Esophagus (tissue), 2 donors: ENCODE measurements around the gene BPIFA1. TPM values are rescaled to one million over a fixed set of nuclear protein-coding genes. Genes with fewer than 3 reads are reported as not detected.

Source experiments
- H3K27ac ChIP-seq, 2 donors: one replicate each; pipeline ENCODE4 v1.5.1; 2013; ENCODE audit warnings: low read depth in 2 of 2, mild to moderate bottlenecking in 2 of 2, inconsistent platforms in 1 of 2, low read length in 1 of 2, moderate library complexity in 1 of 2
- H3K27me3 ChIP-seq, 2 donors: one replicate each; pipeline ENCODE4 v1.6.1; 2013; ENCODE audit warnings: low read length in 2 of 2, control low read depth in 1 of 2, mild to moderate bottlenecking in 1 of 2; ENCODE audit not compliant: insufficient read depth in 2 of 2, control insufficient read depth in 1 of 2
- H3K36me3 ChIP-seq, 2 donors: one replicate each; pipeline ENCODE4 v1.6.1; 2013; ENCODE audit warnings: low read length in 1 of 2; ENCODE audit not compliant: control insufficient read depth in 2 of 2, insufficient read depth in 2 of 2
- H3K4me1 ChIP-seq, 2 donors: one replicate each; pipeline ENCODE4 v1.6.1; 2013; ENCODE audit warnings: low read length in 1 of 2; ENCODE audit not compliant: control insufficient read depth in 2 of 2, insufficient read depth in 2 of 2
- H3K4me3 ChIP-seq, 2 donors: one replicate each; pipeline ENCODE4 v1.5.1; 2013; ENCODE audit warnings: low read length in 2 of 2, mild to moderate bottlenecking in 2 of 2, low read depth in 1 of 2, moderate library complexity in 1 of 2
- H3K9me3 ChIP-seq, 2 donors: one replicate each; pipeline ENCODE4 v1.6.1; 2013; ENCODE audit warnings: mild to moderate bottlenecking in 2 of 2, low read depth in 1 of 2, low read length in 1 of 2, moderate library complexity in 1 of 2; ENCODE audit not compliant: control insufficient read depth in 2 of 2, insufficient read depth in 1 of 2
- WGBS, 2 donors: extraction: QIAGEN DNeasy Blood & Tissue Kit; methylation state at CpG; one replicate each; pipeline ENCODE4 v1.1.7; 2013; 5-methylcytosine and 5-hydroxymethylcytosine counted together
- polyA plus RNA-seq, 2 donors: library from polyadenylated mRNA; stranded (reverse); fragments of 200-250 nt; gene quantifications; one replicate each; pipeline ENCODE4 v1.2.3, GENCODE V29; 2013
- donor health status: healthy with polysubstance abuse.
- donor health status: Bipolar disorder and iron deficiency.

The BPIFA1 gene
- polyA plus RNA-seq, 2 donors, result not detected

DNA sequence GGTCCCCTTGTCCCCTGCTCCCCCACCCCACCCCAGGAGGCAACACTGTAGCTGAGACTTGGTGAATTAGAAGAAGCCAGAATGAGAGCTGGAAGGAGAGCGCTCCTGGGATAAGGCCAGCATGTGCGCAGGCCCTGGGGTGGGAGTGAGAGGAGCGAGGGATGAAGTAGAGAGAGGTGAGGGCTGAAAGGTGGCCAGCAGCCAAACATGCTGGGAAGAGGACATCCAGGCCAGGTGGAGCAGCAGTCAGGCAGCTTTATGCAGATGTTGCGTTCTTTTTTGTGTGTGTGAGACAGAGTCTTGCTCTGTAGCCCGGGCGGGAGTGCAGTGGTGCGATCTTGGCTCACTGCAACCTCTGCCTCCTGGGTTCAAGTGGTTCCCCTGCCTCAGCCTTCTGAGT lies 45.0 kb downstream of the BPIFA1 start:
- no peaks in the 10 kb centered on the region for H3K36me3 ChIP-seq
- no peaks in the 10 kb centered on the region for H3K4me1 ChIP-seq
- H3K4me3 ChIP-seq, result no peak overlapping the region
- no peak overlapping the region for H3K27ac ChIP-seq
- 94 to 97% methylated on average over 7 of the region's 7 CpGs for WGBS, 2 donors
- H3K27me3 ChIP-seq, result peaks cover 0 to 4% of the 10 kb centered on the region in 2 donors
- no peaks in the 10 kb centered on the region for H3K9me3 ChIP-seq

GRCh38 chr20:33281550-33282146 lies 45.9 kb downstream of the BPIFA1 start:
- WGBS, 2 donors, result 59 to 62% methylated on average over 11 of the region's 11 CpGs

DNA sequence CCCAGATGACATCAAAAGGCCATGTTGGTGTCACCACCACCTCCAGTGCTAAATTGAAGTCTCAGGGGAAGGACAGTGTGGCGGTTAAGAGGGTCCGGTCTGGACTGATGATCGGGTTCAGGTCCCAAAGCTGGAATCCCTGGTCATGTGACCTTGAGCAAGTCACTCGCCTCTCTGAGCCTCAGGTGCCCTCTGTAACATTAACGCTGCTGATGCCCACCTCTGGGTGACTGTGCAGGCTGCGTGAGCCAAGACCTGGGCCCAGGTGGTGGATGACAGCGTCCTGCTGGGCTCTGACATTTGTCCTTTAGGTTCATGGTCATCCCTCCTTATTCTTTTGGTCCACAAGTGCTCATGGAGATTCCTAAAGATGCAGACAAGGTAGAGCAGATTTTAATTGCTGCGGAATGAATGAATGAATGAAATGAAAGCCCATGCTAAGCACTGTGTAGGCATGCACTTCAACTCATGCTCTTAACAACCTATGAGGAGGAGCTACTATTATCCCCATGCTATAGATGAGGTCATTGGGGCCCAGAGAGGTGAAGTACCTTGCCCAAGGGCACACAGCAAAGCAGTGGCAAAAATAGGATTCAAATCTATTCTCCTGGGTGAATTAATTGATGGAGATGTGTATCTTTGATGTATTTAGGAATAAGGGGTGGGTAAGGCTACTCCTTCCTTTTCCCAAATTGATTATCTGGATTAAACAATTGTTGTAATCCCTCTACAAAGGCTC lies 46.6 kb downstream of the BPIFA1 start:
- H3K36me3 ChIP-seq, result no peaks in the 10 kb centered on the region
- H3K4me3 ChIP-seq, result no peak overlapping the region
- H3K9me3 ChIP-seq, result no peaks in the 10 kb centered on the region
- peaks cover 0 to 4% of the 10 kb centered on the region in 2 donors for H3K27me3 ChIP-seq
- H3K4me1 ChIP-seq, result no peaks in the 10 kb centered on the region
- 85 to 89% methylated on average over 8 of the region's 8 CpGs for WGBS, 2 donors
- no peak overlapping the region for H3K27ac ChIP-seq

More at GRCh38 chr20:33281550-33282146, 45.9 kb downstream of the BPIFA1 start:
- H3K27me3 ChIP-seq, result peaks cover 0 to 4% of the 10 kb centered on the region in 2 donors
- no peak overlapping the region for H3K27ac ChIP-seq
- no peaks in the 10 kb centered on the region for H3K4me1 ChIP-seq
- H3K4me3 ChIP-seq, result no peak overlapping the region
- H3K9me3 ChIP-seq, result no peaks in the 10 kb centered on the region
- no peaks in the 10 kb centered on the region for H3K36me3 ChIP-seq

DNA sequence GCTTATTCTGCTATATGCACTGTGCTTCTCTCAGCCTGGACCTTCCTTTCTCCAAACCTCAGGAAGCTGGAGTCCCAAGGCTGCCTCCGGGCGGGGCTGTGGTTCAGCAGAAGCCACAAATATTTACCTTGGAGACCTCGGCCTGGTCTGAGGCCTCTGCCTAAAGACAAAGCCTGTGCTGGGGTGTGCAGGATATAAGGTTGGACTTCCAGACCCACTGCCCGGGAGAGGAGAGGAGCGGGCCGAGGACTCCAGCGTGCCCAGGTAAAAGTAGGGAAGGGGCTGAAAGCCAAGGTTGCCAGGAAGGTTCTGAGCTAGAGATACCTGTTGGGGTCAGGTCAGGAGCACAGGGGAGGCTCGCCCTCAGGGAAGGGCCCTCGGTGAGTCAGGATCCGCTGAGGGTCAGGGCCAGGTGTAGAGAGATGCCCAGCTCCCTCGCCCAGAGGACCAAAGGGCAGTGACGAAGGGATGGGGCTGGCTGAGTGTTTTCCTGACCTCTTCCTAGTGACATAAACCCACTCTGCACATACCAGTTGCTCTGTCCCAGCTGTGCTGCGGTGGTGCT lies 47.3 kb downstream of the BPIFA1 start, which contains the start of gene BPIFB1:
BPIFB1 (plus strand) TSS at position 224 of the 565 bp plus-strand sequence. CDS start 2,860 bp downstream, outside the sequence.
- Histone ChIP-seq H3K4me3 (no peak within 1 kb of the TSS), H3K36me3 (no peaks in the 10 kb centered on the region), H3K27ac (no peak within 1 kb of the TSS), H3K9me3 (no peaks in the 10 kb centered on the region), H3K27me3 (peaks cover 0 to 4% of the 10 kb centered on the region in 2 donors), H3K4me1 (no peaks in the 10 kb centered on the region)
- 78 to 81% methylated on average over 13 of the region's 13 CpGs for WGBS, 2 donors

DNA sequence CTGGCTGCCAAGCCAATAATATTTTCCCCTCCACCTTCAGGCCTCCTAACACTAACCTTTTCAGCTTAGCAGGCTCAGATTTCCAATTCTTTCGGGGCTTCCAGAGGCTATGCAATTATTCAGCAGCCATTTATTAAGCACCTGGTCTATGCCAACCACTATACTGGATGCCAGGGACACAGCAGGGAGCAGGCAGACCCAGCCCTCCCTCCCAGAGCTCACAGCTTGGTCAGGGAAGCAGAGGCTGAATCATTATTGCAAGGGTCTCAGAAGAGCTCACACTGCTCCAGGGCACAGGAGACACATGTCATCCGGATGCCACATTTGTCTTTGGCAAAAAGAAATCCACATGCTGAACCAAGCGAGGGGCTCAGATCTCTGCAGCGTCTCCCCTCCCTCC lies 48.5 kb downstream of the BPIFA1 start:
- Histone ChIP-seq H3K27ac (no peak overlapping the region), H3K4me3 (no peak overlapping the region), H3K4me1 (no peaks in the 10 kb centered on the region), H3K27me3 (peaks cover 0 to 4% of the 10 kb centered on the region in 2 donors), H3K9me3 (no peaks in the 10 kb centered on the region), H3K36me3 (no peaks in the 10 kb centered on the region)
- WGBS, 2 donors, result 67 to 80% methylated on average over 4 of the region's 4 CpGs

DNA sequence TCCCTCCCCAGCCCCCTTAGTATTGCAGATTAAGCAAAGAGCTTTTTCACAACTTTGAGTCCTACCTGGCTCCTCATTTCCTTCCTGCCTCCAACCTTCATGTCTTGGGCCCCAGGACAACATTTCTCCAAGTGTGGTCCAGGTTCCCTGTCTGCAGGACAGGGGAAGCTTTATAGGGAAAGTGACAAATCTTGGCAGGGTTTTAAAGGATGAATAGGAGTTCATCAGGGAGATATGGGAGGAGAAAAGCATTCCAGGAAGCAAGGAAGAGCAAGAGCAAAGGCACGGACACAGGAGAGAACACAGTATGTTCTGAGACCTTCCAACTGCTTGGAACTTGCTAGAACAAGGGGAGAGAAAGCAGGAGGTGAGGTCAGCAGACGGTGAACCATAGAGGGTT lies 49.1 kb downstream of the BPIFA1 start:
- no peaks in the 10 kb centered on the region for H3K9me3 ChIP-seq
- H3K4me3 ChIP-seq, result no peak overlapping the region
- no peaks in the 10 kb centered on the region for H3K4me1 ChIP-seq
- H3K27ac ChIP-seq, result no peak overlapping the region
- WGBS, 2 donors, result 67 to 69% methylated on average over 2 of the region's 2 CpGs
- no peaks in the 10 kb centered on the region for H3K36me3 ChIP-seq
- H3K27me3 ChIP-seq, result peaks cover 0 to 4% of the 10 kb centered on the region in 2 donors

DNA sequence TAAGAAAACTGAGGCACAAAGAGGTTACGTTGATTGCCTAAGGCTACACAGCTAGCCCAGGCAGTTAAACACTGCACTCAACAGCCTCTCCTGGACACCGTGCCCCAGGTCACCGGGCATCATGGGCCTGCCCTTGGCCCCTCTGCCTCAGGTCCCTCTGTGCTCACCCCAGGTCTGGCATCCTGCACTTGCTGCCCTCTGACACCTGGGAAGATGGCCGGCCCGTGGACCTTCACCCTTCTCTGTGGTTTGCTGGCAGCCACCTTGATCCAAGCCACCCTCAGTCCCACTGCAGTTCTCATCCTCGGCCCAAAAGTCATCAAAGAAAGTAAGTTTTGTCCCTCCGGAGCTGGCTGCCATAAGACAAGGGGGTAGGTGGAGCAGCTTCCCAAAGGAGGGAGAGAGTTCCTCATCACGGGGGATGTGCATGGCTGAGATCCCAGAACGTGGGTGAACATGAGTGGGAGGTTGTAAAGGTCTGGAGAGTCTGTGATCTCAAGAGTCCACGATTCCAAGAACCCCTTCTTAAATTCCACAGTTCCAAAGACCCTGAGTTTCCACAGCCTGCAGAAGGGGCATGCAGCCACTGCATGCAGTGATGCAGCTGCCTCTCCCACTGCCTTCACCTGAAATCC lies 50.2 kb downstream of the BPIFA1 start:
- WGBS, 2 donors, result 63 to 71% methylated on average over 10 of the region's 10 CpGs

DNA sequence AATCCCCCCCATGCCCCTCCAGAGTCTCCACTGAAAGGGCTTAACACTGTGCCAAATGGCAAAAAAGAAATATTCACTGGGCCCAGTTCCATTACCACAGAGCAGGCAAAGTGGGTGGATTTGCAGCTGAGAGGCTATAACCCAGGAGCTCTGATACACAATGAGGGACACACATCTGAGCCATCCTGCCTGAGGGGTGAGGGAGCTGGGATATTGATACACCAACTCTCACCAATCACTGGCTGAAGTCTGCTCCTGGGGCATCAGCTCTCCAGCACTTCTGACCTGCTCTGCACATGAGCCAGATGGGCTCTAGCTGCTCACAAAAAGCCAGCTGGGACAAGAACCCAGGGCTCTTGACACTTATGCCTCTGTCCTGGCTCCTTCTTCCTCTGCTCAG lies 52.1 kb downstream of the BPIFA1 start:
- Histone ChIP-seq H3K36me3 (no peaks in the 10 kb centered on the region), H3K9me3 (no peaks in the 10 kb centered on the region), H3K27ac (no peak overlapping the region), H3K4me3 (no peak overlapping the region), H3K4me1 (no peaks in the 10 kb centered on the region), H3K27me3 (peaks cover 0 to 4% of the 10 kb centered on the region in 2 donors)

More for the DNA sequence above, 50.2 kb downstream of the BPIFA1 start:
- H3K4me1 ChIP-seq, result no peaks in the 10 kb centered on the region
- no peaks in the 10 kb centered on the region for H3K36me3 ChIP-seq
- no peaks in the 10 kb centered on the region for H3K9me3 ChIP-seq
- H3K27ac ChIP-seq, result no peak overlapping the region
- peaks cover 0 to 4% of the 10 kb centered on the region in 2 donors for H3K27me3 ChIP-seq
- no peak overlapping the region for H3K4me3 ChIP-seq

GRCh38 chr20:33290852-33291251 lies 55.1 kb downstream of the BPIFA1 start:
- Histone ChIP-seq H3K27ac (no peak overlapping the region), H3K27me3 (no peaks in the 10 kb centered on the region), H3K4me3 (no peak overlapping the region), H3K36me3 (no peaks in the 10 kb centered on the region), H3K9me3 (no peaks in the 10 kb centered on the region), H3K4me1 (no peaks in the 10 kb centered on the region)
- 93% methylated on average over 10 to 13 of the region's 13 CpGs for whole genome bisulfite sequencing, 2 donors
